ENCODE data around the gene BBS4. TPM values are rescaled to one million over a fixed set of nuclear protein-coding genes. Genes with fewer than 3 reads are reported as not detected.

The BBS4 gene
- total and polyA plus RNA-seq, 9 donors = 17.8 to 30.2 (median 23.4) TPM

- Histone ChIP-seq H3K36me3 (no peaks in the 10 kb centered on the region), H3K9me3 (no peaks in the 10 kb centered on the region), H3K27ac (no peak overlapping the region), H3K4me1 (ENCODE audit: insufficient read depth) (no peaks in the 10 kb centered on the region), H3K27me3 (no peaks in the 10 kb centered on the region), H3K4me3 (no peak overlapping the region)
- TF ChIP-seq EP300 (IDR thresholded peaks at IDR 0.05) = no peak
- no peak for TF ChIP-seq CTCF (IDR thresholded peaks at IDR 0.05)
- TF ChIP-seq POLR2A (IDR thresholded peaks at IDR 0.05) = no peak
- 91 to 97% (median 96%) methylated on average over 2 of the region's 2 CpGs for WGBS, 3 donors
- no peak for DNase-seq
- intact Hi-C loops (cut with DNase I) = no loop called here
Observed at GRCh38 chr15:72735111-72735510, 49.1 kb downstream of the BBS4 start.

GRCh38 chr15:72737061-72737460, 51.1 kb downstream of the BBS4 start:
- intact Hi-C loops (cut with DNase I) = no loop called here
- DNase-seq = no peak
- no peaks in the 10 kb centered on the region for H3K9me3 ChIP-seq
- no peak overlapping the region for H3K4me3 ChIP-seq
- no peaks in the 10 kb centered on the region for H3K36me3 ChIP-seq
- no peaks in the 10 kb centered on the region for H3K27me3 ChIP-seq
- WGBS, 3 donors = 70 to 79% (median 78%) methylated on average over 3 of the region's 3 CpGs
- H3K27ac ChIP-seq = no peak overlapping the region
- TF ChIP-seq CTCF (IDR thresholded peaks at IDR 0.05) (no peak), EP300 (IDR thresholded peaks at IDR 0.05) (no peak)
- no peaks in the 10 kb centered on the region for H3K4me1 ChIP-seq (ENCODE audit: insufficient read depth)

DNA sequence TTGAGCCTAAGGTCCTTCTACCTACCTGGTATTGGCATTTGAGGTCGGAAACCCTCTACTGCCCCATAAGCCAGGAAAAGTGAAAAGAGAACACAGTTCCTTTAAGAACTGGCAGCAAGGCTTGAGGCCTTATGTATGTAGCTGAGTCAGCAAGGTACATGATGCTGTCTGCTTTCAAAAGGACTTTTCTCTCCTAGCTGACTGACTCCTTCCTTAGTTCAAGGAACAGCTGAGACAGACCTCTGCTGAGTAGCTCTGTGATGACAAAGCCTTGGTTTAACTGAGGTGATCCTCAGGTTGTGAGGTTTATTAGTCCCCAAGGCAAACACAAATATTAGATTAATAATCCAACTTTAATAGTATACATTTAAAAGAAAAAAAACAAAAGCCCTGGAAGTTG, 51.7 kb downstream of the BBS4 start:
- H3K27ac ChIP-seq = no peak overlapping the region
- H3K9me3 ChIP-seq = no peaks in the 10 kb centered on the region
- no peak overlapping the region for H3K4me3 ChIP-seq
- 90 to 100% (median 95%) methylated on average over 1 of the region's 1 CpG for WGBS, 3 donors
- TF ChIP-seq CTCF (IDR thresholded peaks at IDR 0.05) (no peak), EP300 (IDR thresholded peaks at IDR 0.05) (no peak)
- no peaks in the 10 kb centered on the region for H3K4me1 ChIP-seq (ENCODE audit: insufficient read depth)
- intact Hi-C loops (cut with DNase I) = no loop called here
- no peaks in the 10 kb centered on the region for H3K36me3 ChIP-seq
- no peak for DNase-seq
- H3K27me3 ChIP-seq = no peaks in the 10 kb centered on the region

GRCh38 chr15:72740219-72740618, 54.2 kb downstream of the BBS4 start:
- no peaks in the 10 kb centered on the region for H3K36me3 ChIP-seq
- intact Hi-C loops (cut with DNase I) = no loop called here

More at GRCh38 chr15:72740219-72740618, 54.2 kb downstream of the BBS4 start:
- Histone ChIP-seq H3K4me1 (ENCODE audit: insufficient read depth) (no peaks in the 10 kb centered on the region), H3K27ac (no peak overlapping the region), H3K4me3 (no peak overlapping the region), H3K27me3 (no peaks in the 10 kb centered on the region), H3K9me3 (no peaks in the 10 kb centered on the region)
- 92 to 98% (median 97%) methylated on average over 1 of the region's 1 CpG for WGBS, 3 donors
- no peak for DNase-seq
- no peak for TF ChIP-seq EP300 (IDR thresholded peaks at IDR 0.05)
- TF ChIP-seq POLR2A (IDR thresholded peaks at IDR 0.05) = no peak
- TF ChIP-seq CTCF (IDR thresholded peaks at IDR 0.05) = no peak
